Lung (tissue), 12 donors: ENCODE data around the gene STUM. TPM values are rescaled to one million over a fixed set of nuclear protein-coding genes. Genes with fewer than 3 reads are reported as not detected.
A peak's percentile ranks its signal among the peaks of the same experiment; 100 is the strongest.

Experiments
- ATAC-seq: fragments of 200-7000 bp; cut with Tn5 transposase; one replicate; pipeline ENCODE4 v1.9.1; 2020; ENCODE audit warnings: moderate number of reproducible peaks; ENCODE audit not compliant: insufficient read depth, low FRiP score
- DNase-seq, 3 donors: peaks; one replicate each; pipeline ENCODE4 v3.0.0-alpha.2; 2013 to 2017
- H3K27ac ChIP-seq, 2 donors: one replicate each; pipeline ENCODE4 v1.5.1; 2013; ENCODE audit warnings: mild to moderate bottlenecking in 2 of 2, moderate library complexity in 2 of 2, control low read depth in 1 of 2, inconsistent platforms in 1 of 2, low read depth in 1 of 2, low read length in 1 of 2
- H3K27me3 ChIP-seq, 3 donors: one replicate each; pipeline ENCODE4 v1.5.1; 2013; ENCODE audit warnings: low read length in 2 of 3; ENCODE audit not compliant: control insufficient read depth in 3 of 3, insufficient read depth in 3 of 3
- H3K36me3 ChIP-seq, 4 donors: one replicate each; pipeline ENCODE4 v1.5.1; 2013; ENCODE audit warnings: low read length in 4 of 4, mild to moderate bottlenecking in 1 of 4, moderate library complexity in 1 of 4; ENCODE audit not compliant: control insufficient read depth in 4 of 4, insufficient read depth in 4 of 4
- H3K4me1 ChIP-seq, 5 donors: one replicate each; pipeline ENCODE4 v1.5.1; 2013; ENCODE audit warnings: low read length in 5 of 5, mild to moderate bottlenecking in 2 of 5, moderate library complexity in 1 of 5; ENCODE audit not compliant: control insufficient read depth in 5 of 5, insufficient read depth in 5 of 5
- H3K4me3 ChIP-seq: one replicate; pipeline ENCODE4 v1.5.1; 2013; ENCODE audit warnings: mild to moderate bottlenecking, control low read depth, moderate library complexity
- H3K9ac ChIP-seq, 2 donors: one replicate each; pipeline ENCODE4 v1.5.1; 2013; ENCODE audit warnings: low read length in 2 of 2, control low read depth in 1 of 2; ENCODE audit not compliant: insufficient read depth in 1 of 2
- H3K9me3 ChIP-seq, 4 donors: one replicate each; pipeline ENCODE4 v1.5.1; 2013; ENCODE audit warnings: low read length in 3 of 4, mild to moderate bottlenecking in 1 of 4, moderate library complexity in 1 of 4; ENCODE audit not compliant: control insufficient read depth in 4 of 4, insufficient read depth in 3 of 4
- CTCF ChIP-seq: IDR thresholded peaks from 2 replicates; pipeline ENCODE4 v1.5.1; 2012; ENCODE audit warnings: mild to moderate bottlenecking; ENCODE audit errors: control extremely low read depth, extremely low read depth
- WGBS, 2 donors: extraction: QIAGEN DNeasy Blood & Tissue Kit; methylation state at CpG; one replicate each; pipeline ENCODE4 v1.1.7; 2013; 5-methylcytosine and 5-hydroxymethylcytosine counted together
- polyA plus RNA-seq, 2 donors: library from polyadenylated mRNA; stranded (reverse); fragments of 200-250 nt; gene quantifications; one replicate each; pipeline ENCODE4 v1.2.1, GENCODE V29; 2013
- total RNA-seq, 2 donors: library from RNA; depleted of rRNA in 1 of 2; stranded (reverse); fragments of >200 nt in 1 of 2; gene quantifications; one replicate each; pipeline ENCODE4 v1.2.1, GENCODE V29; 2014 to 2021
- donor health status: control.
- donor health status: control.
- donor health status: Bipolar disorder and iron deficiency.
- donor health status: healthy.
- donor health status: DM: yes; HTN: yes; CAD: no.

Gene STUM
- total and polyA plus RNA-seq, 4 donors = 0.09 to 0.58 (median 0.48) TPM

GRCh38 chr1:226572325-226572726, 23.8 kb downstream of the STUM start:
- peaks cover 0 to 15% (median 2%) of the 10 kb centered on the region in 5 donors for H3K4me1 ChIP-seq
- no peak for TF ChIP-seq CTCF
- H3K27me3 ChIP-seq = peaks cover 0 to 5% (median 0%) of the 10 kb centered on the region in 3 donors
- DNase-seq (peak; percentile 24 to 46 (median 38)), ATAC-seq (no peak)
- H3K4me3 ChIP-seq = no peak overlapping the region
- 80 to 89% methylated on average over 8 of the region's 8 CpGs for WGBS, 2 donors
- no peaks in the 10 kb centered on the region for H3K36me3 ChIP-seq
- H3K9me3 ChIP-seq = no peaks in the 10 kb centered on the region
- no peak overlapping the region for H3K9ac ChIP-seq
- no peak overlapping the region for H3K27ac ChIP-seq

- Histone ChIP-seq H3K9me3 (no peaks in the 10 kb centered on the region), H3K4me3 (no peak overlapping the region), H3K4me1 (peaks cover 0 to 9% (median 3%) of the 10 kb centered on the region in 5 donors), H3K27ac (no peak overlapping the region), H3K27me3 (no peaks in the 10 kb centered on the region), H3K36me3 (no peaks in the 10 kb centered on the region), H3K9ac (no peak overlapping the region)
- WGBS, 2 donors = 81 to 84% methylated on average over 2 of the region's 2 CpGs
- TF ChIP-seq CTCF = no peak
- ATAC-seq = no peak
- no peak for DNase-seq
Observed at GRCh38 chr1:226574044-226574443, 25.5 kb downstream of the STUM start.

GRCh38 chr1:226574591-226575435, 26.2 kb downstream of the STUM start:
- Histone ChIP-seq H3K36me3 (no peaks in the 10 kb centered on the region), H3K4me3 (no peak overlapping the region), H3K9ac (no peak overlapping the region), H3K27me3 (no peaks in the 10 kb centered on the region), H3K9me3 (no peaks in the 10 kb centered on the region), H3K27ac (no peak overlapping the region), H3K4me1 (peaks cover 0 to 9% (median 3%) of the 10 kb centered on the region in 5 donors)
- DNase-seq (no peak), ATAC-seq (no peak)
- no peak for TF ChIP-seq CTCF
- 94 to 95% methylated on average over 21 of the region's 21 CpGs for WGBS, 2 donors
